Activated CD8-positive, alpha-beta T cell treated with anti-CD3 and anti-CD28 coated beads for 36 hours (primary cell): ENCODE results near the gene C8A. TPM values are rescaled to one million over a fixed set of nuclear protein-coding genes. Genes with fewer than 3 reads are reported as not detected.

Experiments used
- ATAC-seq: fragments of 200-7000 bp; cut with Tn5 transposase; one replicate; pipeline ENCODE4 v1.10.0; 2021; ENCODE audit warnings: mild to moderate bottlenecking, moderate library complexity
- CTCF ChIA-PET: fragments of 350-600 bp; sonication (Branson Sonifier 250); formaldehyde crosslinking; loops from one replicate; lab custom pipeline; 2021; ENCODE audit warnings: antibody characterized with exemption; lab: Charles Lee
- POLR2A ChIA-PET: fragments of 350-600 bp; sonication (Branson Sonifier 250); formaldehyde crosslinking; loops from one replicate; lab custom pipeline; 2021; ENCODE audit warnings: antibody characterized with exemption; lab: Charles Lee
- DNase-seq: peaks from one replicate; pipeline ENCODE4 v3.0.0-alpha.2; 2020
- H3K27ac Mint-ChIP-seq: one replicate; pipeline ENCODE4 v1.8.0; 2021; ENCODE audit warnings: mild to moderate bottlenecking, mixed read lengths
- H3K27me3 Mint-ChIP-seq: one replicate; pipeline ENCODE4 v1.8.0; 2021; ENCODE audit warnings: mixed read lengths
- H3K36me3 Mint-ChIP-seq: one replicate; pipeline ENCODE4 v1.8.0; 2021; ENCODE audit warnings: low read depth, mixed read lengths
- H3K4me1 Mint-ChIP-seq: one replicate; pipeline ENCODE4 v1.8.0; 2021; ENCODE audit warnings: low read depth, mixed read lengths
- H3K4me3 Mint-ChIP-seq: one replicate; pipeline ENCODE4 v1.8.0; 2021; ENCODE audit warnings: mild to moderate bottlenecking, moderate library complexity, mixed read lengths
- H3K9me3 Mint-ChIP-seq: one replicate; pipeline ENCODE4 v1.8.0; 2021; ENCODE audit warnings: mixed read lengths
- intact Hi-C: fragments of 100-400 bp; cut with micrococcal nuclease; formaldehyde crosslinking; loops from one replicate; pipeline ENCODE4 v1.10.0; 2022
- total RNA-seq, 2 experiments: library from RNA; stranded (reverse); gene quantifications; one replicate each; pipeline ENCODE4 v1.2.3, GENCODE V29; 2021
- TF ChIP-seq, protein P1 (sequence below): fragments of 200-600 bp; IDR thresholded peaks from one replicate; pipeline ENCODE4 v1.8.0; 2022; ENCODE audit warnings: antibody characterized with exemption, mild to moderate bottlenecking

Gene C8A
- total RNA-seq, 2 experiments from 2014 or later, result not detected

DNA sequence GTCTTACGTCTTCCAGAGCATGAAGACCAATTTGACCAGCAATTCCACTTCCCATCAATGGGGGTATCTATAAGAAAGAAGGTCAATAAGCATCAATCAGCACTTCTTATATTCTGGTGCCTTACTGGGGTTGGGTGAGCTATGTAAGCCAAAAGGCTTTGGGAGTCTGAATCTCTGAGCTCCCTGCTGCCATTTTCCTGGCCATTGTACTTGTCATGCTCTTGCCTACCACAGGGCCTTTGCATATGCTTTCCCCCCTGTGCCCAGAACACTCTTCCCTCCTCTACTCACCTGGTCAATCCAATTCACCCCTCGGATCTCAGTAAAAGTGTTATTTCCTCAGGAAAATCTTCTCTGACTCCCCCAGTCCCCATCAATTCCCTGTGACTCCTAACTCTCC, 74.9 kb downstream of the C8A start:
- TF ChIP-seq, protein P1, sequence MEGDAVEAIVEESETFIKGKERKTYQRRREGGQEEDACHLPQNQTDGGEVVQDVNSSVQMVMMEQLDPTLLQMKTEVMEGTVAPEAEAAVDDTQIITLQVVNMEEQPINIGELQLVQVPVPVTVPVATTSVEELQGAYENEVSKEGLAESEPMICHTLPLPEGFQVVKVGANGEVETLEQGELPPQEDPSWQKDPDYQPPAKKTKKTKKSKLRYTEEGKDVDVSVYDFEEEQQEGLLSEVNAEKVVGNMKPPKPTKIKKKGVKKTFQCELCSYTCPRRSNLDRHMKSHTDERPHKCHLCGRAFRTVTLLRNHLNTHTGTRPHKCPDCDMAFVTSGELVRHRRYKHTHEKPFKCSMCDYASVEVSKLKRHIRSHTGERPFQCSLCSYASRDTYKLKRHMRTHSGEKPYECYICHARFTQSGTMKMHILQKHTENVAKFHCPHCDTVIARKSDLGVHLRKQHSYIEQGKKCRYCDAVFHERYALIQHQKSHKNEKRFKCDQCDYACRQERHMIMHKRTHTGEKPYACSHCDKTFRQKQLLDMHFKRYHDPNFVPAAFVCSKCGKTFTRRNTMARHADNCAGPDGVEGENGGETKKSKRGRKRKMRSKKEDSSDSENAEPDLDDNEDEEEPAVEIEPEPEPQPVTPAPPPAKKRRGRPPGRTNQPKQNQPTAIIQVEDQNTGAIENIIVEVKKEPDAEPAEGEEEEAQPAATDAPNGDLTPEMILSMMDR, result no peak
- Mint-ChIP-seq H3K9me3 (no peaks in the 10 kb centered on the region), H3K27ac (no peak overlapping the region), H3K4me3 (no peak overlapping the region), H3K27me3 (peaks cover 6% of the 10 kb centered on the region), H3K36me3 (no peaks in the 10 kb centered on the region), H3K4me1 (no peaks in the 10 kb centered on the region)
- POLR2A ChIA-PET, result no interaction called here
- intact Hi-C loops, result no loop called here
- CTCF ChIA-PET, result no interaction called here
- no peak for ATAC-seq
- no peak for DNase-seq

GRCh38 chr1:56931211-56931610, 76.6 kb downstream of the C8A start:
- Mint-ChIP-seq H3K27ac (no peak overlapping the region), H3K9me3 (no peaks in the 10 kb centered on the region), H3K4me3 (no peak overlapping the region), H3K27me3 (peaks cover 4% of the 10 kb centered on the region), H3K4me1 (no peaks in the 10 kb centered on the region), H3K36me3 (no peaks in the 10 kb centered on the region)
- CTCF ChIA-PET, result no interaction called here
- POLR2A ChIA-PET, result no interaction called here
- ATAC-seq, result no peak
- DNase-seq, result no peak
- intact Hi-C loops, result no loop called here
- TF ChIP-seq, protein P1, result no peak

DNA sequence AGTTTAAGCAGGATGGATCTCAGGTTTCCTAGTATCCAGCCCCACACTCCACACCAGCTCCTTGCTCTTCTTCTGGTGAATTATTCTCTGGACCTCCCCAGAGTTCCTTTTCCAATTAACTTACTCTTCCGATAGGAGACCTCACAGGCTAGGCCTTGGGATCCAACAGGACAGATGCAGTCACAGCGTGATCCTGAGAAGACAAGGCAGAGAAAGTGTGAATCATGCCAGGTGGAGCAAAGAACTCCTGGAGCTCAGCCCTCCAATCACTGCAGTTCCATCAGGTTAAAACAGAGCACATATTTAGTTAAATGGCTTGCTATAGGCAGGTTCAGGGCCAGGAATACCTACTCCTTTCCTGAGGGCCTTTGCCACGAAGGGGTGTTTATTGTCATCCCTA, 77.1 kb downstream of the C8A start:
- Mint-ChIP-seq H3K27ac (no peak overlapping the region), H3K27me3 (peaks cover 4% of the 10 kb centered on the region), H3K9me3 (no peaks in the 10 kb centered on the region), H3K4me3 (no peak overlapping the region), H3K36me3 (no peaks in the 10 kb centered on the region), H3K4me1 (no peaks in the 10 kb centered on the region)
- CTCF ChIA-PET, result no interaction called here
- POLR2A ChIA-PET, result no interaction called here
- TF ChIP-seq, protein P1, result no peak
- DNase-seq (no peak), ATAC-seq (no peak)
- intact Hi-C loops, result no loop called here

- no peak for DNase-seq
- TF ChIP-seq, protein P1, result no peak
- no peaks in the 10 kb centered on the region for H3K4me1 Mint-ChIP-seq
- no peaks in the 10 kb centered on the region for H3K9me3 Mint-ChIP-seq
- peaks cover 9% of the 10 kb centered on the region for H3K27me3 Mint-ChIP-seq
- H3K4me3 Mint-ChIP-seq, result no peak overlapping the region
- intact Hi-C loops, result no loop called here
- ChIA-PET POLR2A (no interaction called here), CTCF (no interaction called here)
- no peak overlapping the region for H3K27ac Mint-ChIP-seq
- H3K36me3 Mint-ChIP-seq, result no peaks in the 10 kb centered on the region
- no peak for ATAC-seq
Observed at GRCh38 chr1:56933161-56933560, 78.6 kb downstream of the C8A start.

GRCh38 chr1:56933606-56934005, 79.0 kb downstream of the C8A start:
- no peak overlapping the region for H3K27ac Mint-ChIP-seq
- no peak for ATAC-seq
- intact Hi-C loops, result no loop called here
- H3K4me3 Mint-ChIP-seq, result no peak overlapping the region
- CTCF ChIA-PET, result no interaction called here
- H3K36me3 Mint-ChIP-seq, result no peaks in the 10 kb centered on the region
- POLR2A ChIA-PET, result no interaction called here
- no peak for DNase-seq
- no peaks in the 10 kb centered on the region for H3K9me3 Mint-ChIP-seq
- TF ChIP-seq, protein P1, result no peak
- H3K4me1 Mint-ChIP-seq, result no peaks in the 10 kb centered on the region
- H3K27me3 Mint-ChIP-seq, result peaks cover 9% of the 10 kb centered on the region
